Measurements from ENCODE around the gene MCOLN1. TPM values are rescaled to one million over a fixed set of nuclear protein-coding genes. Genes with fewer than 3 reads are reported as not detected.

The MCOLN1 gene
- total and polyA plus RNA-seq, 8 donors: 13.0 to 76.6 (median 15.3) TPM

DNA sequence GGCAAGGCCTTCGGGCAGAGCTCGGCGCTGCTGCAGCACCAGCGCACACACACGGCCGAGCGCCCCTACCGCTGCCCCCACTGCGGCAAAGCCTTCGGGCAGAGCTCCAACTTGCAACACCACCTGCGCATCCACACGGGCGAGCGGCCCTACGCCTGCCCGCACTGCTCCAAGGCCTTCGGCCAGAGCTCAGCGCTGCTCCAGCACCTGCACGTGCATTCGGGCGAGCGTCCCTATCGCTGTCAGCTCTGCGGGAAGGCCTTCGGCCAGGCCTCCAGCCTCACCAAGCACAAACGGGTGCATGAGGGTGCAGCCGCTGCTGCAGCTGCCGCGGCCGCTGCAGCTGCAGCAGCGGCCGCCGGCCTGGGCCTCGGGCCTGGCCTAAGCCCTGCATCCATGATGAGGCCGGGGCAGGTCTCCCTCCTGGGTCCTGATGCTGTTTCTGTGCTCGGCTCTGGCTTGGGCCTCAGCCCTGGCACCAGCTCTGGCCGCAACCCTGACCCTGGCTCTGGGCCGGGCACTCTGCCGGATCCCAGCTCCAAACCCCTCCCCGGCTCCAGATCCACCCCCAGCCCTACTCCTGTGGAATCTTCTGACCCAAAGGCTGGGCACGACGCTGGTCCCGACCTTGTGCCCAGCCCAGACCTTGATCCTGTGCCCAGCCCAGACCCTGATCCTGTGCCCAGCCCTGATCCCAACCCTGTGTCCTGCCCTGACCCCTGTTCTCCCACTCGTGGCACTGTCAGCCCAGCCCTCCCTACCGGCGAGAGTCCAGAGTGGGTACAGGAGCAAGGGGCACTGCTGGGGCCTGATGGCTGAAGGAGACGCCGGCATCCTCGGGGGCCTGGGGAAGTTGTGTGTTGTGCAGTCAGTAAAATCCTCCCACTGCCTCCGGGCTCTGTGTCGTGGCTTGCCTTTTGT lies 2.0 kb upstream of the MCOLN1 start:
- TF ChIP-seq, protein P1, sequence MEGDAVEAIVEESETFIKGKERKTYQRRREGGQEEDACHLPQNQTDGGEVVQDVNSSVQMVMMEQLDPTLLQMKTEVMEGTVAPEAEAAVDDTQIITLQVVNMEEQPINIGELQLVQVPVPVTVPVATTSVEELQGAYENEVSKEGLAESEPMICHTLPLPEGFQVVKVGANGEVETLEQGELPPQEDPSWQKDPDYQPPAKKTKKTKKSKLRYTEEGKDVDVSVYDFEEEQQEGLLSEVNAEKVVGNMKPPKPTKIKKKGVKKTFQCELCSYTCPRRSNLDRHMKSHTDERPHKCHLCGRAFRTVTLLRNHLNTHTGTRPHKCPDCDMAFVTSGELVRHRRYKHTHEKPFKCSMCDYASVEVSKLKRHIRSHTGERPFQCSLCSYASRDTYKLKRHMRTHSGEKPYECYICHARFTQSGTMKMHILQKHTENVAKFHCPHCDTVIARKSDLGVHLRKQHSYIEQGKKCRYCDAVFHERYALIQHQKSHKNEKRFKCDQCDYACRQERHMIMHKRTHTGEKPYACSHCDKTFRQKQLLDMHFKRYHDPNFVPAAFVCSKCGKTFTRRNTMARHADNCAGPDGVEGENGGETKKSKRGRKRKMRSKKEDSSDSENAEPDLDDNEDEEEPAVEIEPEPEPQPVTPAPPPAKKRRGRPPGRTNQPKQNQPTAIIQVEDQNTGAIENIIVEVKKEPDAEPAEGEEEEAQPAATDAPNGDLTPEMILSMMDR (IDR thresholded peaks at IDR 0.05): no peak
- Histone ChIP-seq H3K4me1 (peaks cover 7 to 49% of the 10 kb centered on the region in 2 donors), H3K36me3 (peaks cover 0 to 33% of the 10 kb centered on the region in 2 donors), H3K4me3 (no peak overlapping the region), H3K27me3 (peaks cover 0 to 24% of the 10 kb centered on the region in 2 donors), H3K9me3 (no peaks in the 10 kb centered on the region), H3K27ac (no peak overlapping the region)
- intact Hi-C loops (cut with DNase I): no loop called here
- no peak for ATAC-seq
- DNase-seq: no peak

DNA sequence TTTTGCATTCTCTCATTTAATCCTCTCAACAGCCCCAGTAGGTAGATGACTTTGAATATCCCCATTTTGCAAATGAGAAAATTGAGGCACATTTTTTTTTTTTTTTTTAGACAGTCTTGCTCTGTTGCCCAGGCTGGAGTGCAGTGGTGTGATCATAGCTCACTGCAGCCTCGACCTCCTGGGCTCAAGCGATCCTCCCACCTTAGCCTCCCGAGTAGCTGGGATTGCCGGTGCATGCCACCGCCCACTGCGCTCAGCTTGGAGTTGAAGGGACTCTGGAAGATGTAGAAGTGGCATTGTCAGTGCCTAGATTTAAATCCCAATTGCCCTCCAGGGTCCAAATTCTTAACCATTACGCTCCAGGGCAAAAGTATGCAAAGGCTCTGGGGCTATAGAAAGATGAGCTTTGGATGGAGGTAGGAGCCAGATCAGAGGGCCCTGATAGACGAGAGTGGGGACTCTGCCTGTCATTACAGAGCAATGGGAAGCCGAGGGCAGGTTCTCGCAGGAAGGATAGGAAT lies 813 bp upstream of the MCOLN1 start:
- intact Hi-C loops (cut with DNase I): no loop called here
- peaks cover 0 to 45% of the 10 kb centered on the region in 2 donors for H3K36me3 ChIP-seq
- H3K27me3 ChIP-seq: peaks cover 0 to 14% of the 10 kb centered on the region in 2 donors
- peak overlapping the region; percentile 40 to 73 for H3K27ac ChIP-seq
- H3K9me3 ChIP-seq: no peaks in the 10 kb centered on the region
- H3K4me3 ChIP-seq: peak overlapping the region; percentile 92 to 93
- no peak for DNase-seq
- peaks cover 7 to 42% of the 10 kb centered on the region in 2 donors for H3K4me1 ChIP-seq
- TF ChIP-seq, protein P1 (IDR thresholded peaks at IDR 0.05): no peak
- ATAC-seq: no peak

DNA sequence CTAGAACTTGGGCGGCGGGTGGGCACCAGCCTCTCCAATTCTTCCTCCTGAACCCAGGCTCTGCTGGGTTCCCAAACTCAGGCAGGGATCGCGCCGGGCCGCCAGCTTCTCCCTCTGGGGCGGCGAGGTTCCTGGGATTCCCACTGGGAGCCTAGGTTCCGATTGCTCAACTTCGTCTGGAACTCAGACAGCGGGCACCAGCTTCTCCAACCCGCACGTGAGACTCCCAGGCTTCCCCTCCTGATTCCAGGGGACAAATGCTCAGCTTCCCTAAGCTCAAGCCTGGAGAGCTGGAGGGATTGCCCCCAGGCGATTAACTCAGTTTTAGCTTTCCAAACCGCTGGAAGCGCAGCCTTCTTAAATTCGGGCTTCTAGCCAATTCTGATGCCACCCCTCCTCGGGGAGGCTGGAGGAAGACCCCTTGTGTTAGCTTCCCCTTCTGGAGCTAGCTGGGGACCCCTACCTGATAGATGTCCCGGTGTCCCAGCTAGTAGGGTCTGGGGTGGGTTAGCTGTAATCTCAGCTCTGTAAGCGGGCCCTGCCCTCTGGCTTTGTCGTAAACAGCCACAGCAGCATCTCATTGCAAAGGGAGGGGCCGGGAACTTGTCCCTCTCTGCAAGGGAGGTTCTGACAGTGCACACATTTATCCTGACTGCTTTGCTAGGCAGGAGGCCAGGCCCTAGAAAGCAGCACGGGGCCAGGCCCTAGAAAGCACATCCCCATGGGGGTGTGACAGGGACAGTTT lies 671 bp downstream of the MCOLN1 start:
- Histone ChIP-seq H3K4me3 (peak overlapping the region; percentile 92 to 93), H3K36me3 (peaks cover 0 to 60% of the 10 kb centered on the region in 2 donors), H3K4me1 (peaks cover 7 to 49% of the 10 kb centered on the region in 2 donors), H3K27ac (peak overlapping the region; percentile 34 to 73), H3K9me3 (no peaks in the 10 kb centered on the region), H3K27me3 (no peaks in the 10 kb centered on the region)
- intact Hi-C loops (cut with DNase I): no loop called here
- ATAC-seq (peak; percentile 1), DNase-seq (peak in 1 of 4 donors; percentile 82)
- TF ChIP-seq, protein P1 (IDR thresholded peaks at IDR 0.05): no peak

DNA sequence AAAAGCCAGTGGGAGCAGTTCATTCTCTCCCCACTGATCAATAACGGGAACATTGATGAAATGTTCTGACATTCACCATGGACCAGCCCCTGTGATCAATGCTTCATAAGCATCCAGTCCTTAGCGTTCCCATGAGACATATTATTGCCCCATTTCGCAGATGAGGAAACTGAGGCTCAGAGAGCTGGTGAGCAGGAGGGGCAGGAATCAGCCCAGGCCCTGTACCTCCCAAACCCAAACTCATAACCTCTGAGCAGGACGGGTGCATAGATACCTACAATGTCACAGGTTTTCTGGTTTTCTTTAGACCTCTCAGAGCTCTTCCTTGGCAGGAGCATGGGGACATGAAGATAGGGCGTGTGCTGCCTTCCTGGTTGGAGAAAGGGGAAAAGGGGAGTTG lies 2.1 kb downstream of the MCOLN1 start:
- DNase-seq (no peak), ATAC-seq (no peak)
- Histone ChIP-seq H3K36me3 (peaks cover 0 to 70% of the 10 kb centered on the region in 2 donors), H3K27me3 (no peaks in the 10 kb centered on the region), H3K4me1 (peaks cover 7 to 49% of the 10 kb centered on the region in 2 donors), H3K4me3 (no peak overlapping the region), H3K27ac (no peak overlapping the region), H3K9me3 (no peaks in the 10 kb centered on the region)
- intact Hi-C loops (cut with DNase I): no loop called here
- TF ChIP-seq, protein P1 (IDR thresholded peaks at IDR 0.05): no peak
